HG03095 (cell line): Measurements from ENCODE around the gene FERMT2.

ENCODE experiments used
- ATAC-seq: cut with Tn5 transposase; IDR thresholded peaks from one replicate; pipeline ENCODE4 v1.9.1; 2021; ENCODE audit warnings: moderate library complexity; ENCODE audit not compliant: unreplicated experiment

The FERMT2 gene

GRCh38 chr14:52902971-52903619, 47.8 kb downstream of the FERMT2 start:
- ATAC-seq: no peak

GRCh38 chr14:52901357-52901980, 49.4 kb downstream of the FERMT2 start:
- ATAC-seq: no peak

- no peak for ATAC-seq
These were observed 50.1 kb downstream of the FERMT2 start for GRCh38 chr14:52900731-52901130.

- no peak for ATAC-seq
These were observed 52.4 kb downstream of the FERMT2 start for GRCh38 chr14:52898496-52898895.

- ATAC-seq: no peak
These were observed 55.9 kb downstream of the FERMT2 start for GRCh38 chr14:52895000-52895399.

GRCh38 chr14:52891800-52892199, 59.0 kb downstream of the FERMT2 start:
- no peak for ATAC-seq

- no peak for ATAC-seq
These were observed 61.7 kb downstream of the FERMT2 start for GRCh38 chr14:52888839-52889838.

- no peak for ATAC-seq
These were observed 62.7 kb downstream of the FERMT2 start for GRCh38 chr14:52888159-52888558.

GRCh38 chr14:52885230-52885629, 65.6 kb downstream of the FERMT2 start:
- no peak for ATAC-seq

- no peak for ATAC-seq
These were observed 67.2 kb downstream of the FERMT2 start for GRCh38 chr14:52883658-52884057.

- no peak for ATAC-seq
These were observed 68.0 kb downstream of the FERMT2 start for GRCh38 chr14:52882824-52883223.

- no peak for ATAC-seq
These were observed 70.9 kb downstream of the FERMT2 start for GRCh38 chr14:52879958-52880357.

- no peak for ATAC-seq
These were observed 71.9 kb downstream of the FERMT2 start for GRCh38 chr14:52878946-52879345.

- no peak for ATAC-seq
These were observed 72.4 kb downstream of the FERMT2 start for GRCh38 chr14:52878469-52878868.

- ATAC-seq: no peak
These were observed 73.2 kb downstream of the FERMT2 start for GRCh38 chr14:52877628-52878027.

- ATAC-seq: no peak
These were observed 74.0 kb downstream of the FERMT2 start for GRCh38 chr14:52876806-52877205.

- no peak for ATAC-seq
These were observed 74.5 kb downstream of the FERMT2 start for GRCh38 chr14:52876311-52876710.

GRCh38 chr14:52875707-52876106, 75.1 kb downstream of the FERMT2 start:
- no peak for ATAC-seq

GRCh38 chr14:52874389-52874788, 76.5 kb downstream of the FERMT2 start:
- no peak for ATAC-seq

- ATAC-seq: no peak
These were observed 77.2 kb downstream of the FERMT2 start for GRCh38 chr14:52873694-52874093.

- no peak for ATAC-seq
These were observed 77.8 kb downstream of the FERMT2 start for GRCh38 chr14:52873065-52873464.

- ATAC-seq: no peak
These were observed 79.2 kb downstream of the FERMT2 start for GRCh38 chr14:52871606-52872005.
